Pancreas (tissue), 10 donors: ENCODE measurements around the gene CDKN2B. TPM values are rescaled to one million over a fixed set of nuclear protein-coding genes. Genes with fewer than 3 reads are reported as not detected.

Source experiments
- ATAC-seq, 4 donors: fragments of 200-7000 bp; cut with Tn5 transposase; one replicate each; pipeline versions ENCODE4 v1.8.0 to v1.9.1; 2020; ENCODE audit warnings: mild to moderate bottlenecking in 4 of 4, moderate library complexity in 4 of 4
- DNase-seq, 6 donors: peaks; one replicate each; pipeline ENCODE4 v3.0.0-alpha.2; 2020
- FAIRE-seq: peaks from 2 replicates; lab custom pipeline; 2012; peaks lifted over from hg19 to GRCh38; lab: Jason Lieb, UNC
- H3K27ac ChIP-seq, 4 donors: fragments of 200-600 bp; sonication (generic); 1 replicate in 3 of 4; 2 replicates in 1 of 4; pipeline versions ENCODE4 v1.5.0 to v1.8.0; 2020
- H3K27me3 ChIP-seq, 4 donors: fragments of 200-600 bp; one replicate each; pipeline ENCODE4 v1.8.0; 2021
- H3K36me3 ChIP-seq, 3 donors: fragments of 200-600 bp; sonication (generic) in 1 of 3; one replicate each; pipeline versions ENCODE4 v1.5.0 to v1.8.0; 2020 to 2021
- H3K4me1 ChIP-seq, 3 donors: fragments of 200-600 bp; one replicate each; pipeline ENCODE4 v1.8.0; 2021
- H3K4me3 ChIP-seq, 4 donors: fragments of 200-600 bp; sonication (generic) in 2 of 4; one replicate each; pipeline versions ENCODE4 v1.5.0 to v1.8.0; 2020 to 2021
- H3K9me3 ChIP-seq, 4 donors: fragments of 200-600 bp; one replicate each; pipeline ENCODE4 v1.8.0; 2021
- WGBS, 2 donors: extraction: QIAGEN DNeasy Blood & Tissue Kit; methylation state at CpG; one replicate each; pipeline ENCODE4 v1.1.7; 2013; 5-methylcytosine and 5-hydroxymethylcytosine counted together
- intact Hi-C, 3 donors: fragments of 100-400 bp; cut with DNase I; formaldehyde crosslinking; loops; one replicate each; pipeline versions ENCODE4 v1.11.1 to v1.14.2; 2022
- polyA plus RNA-seq, 2 donors: library from polyadenylated mRNA; stranded (reverse); fragments of 200-250 nt; gene quantifications; one replicate each; pipeline ENCODE4 v1.2.3, GENCODE V29; 2013
- total RNA-seq, 6 donors: library from RNA; stranded (reverse); fragmentation: NEBNext Ultra II Directional in 4 of 6; extraction: Animal tissue kit (Norgen Biotek cat#: 25700) in 4 of 6; gene quantifications; one replicate each; pipeline versions ENCODE4 v1.2.1 to v1.2.4, GENCODE V29; 2021 to 2023
- TF ChIP-seq, protein P1 (sequence below), 4 donors: fragments of 200-600 bp; sonication (generic) in 3 of 4; IDR thresholded peaks; one replicate each; pipeline versions ENCODE4 v1.5.0 to v1.8.0; 2021; ENCODE audit warnings: antibody characterized with exemption in 4 of 4
- donor health status: healthy with polysubstance abuse.
- donor health status: DM: no; HTN: no; CAD: no; lungs with moderate emphysema.
- donor health status: DM: no; HTN: no; CAD: no.
- donor health status: control.
- donor health status: control.
- donor health status: Bipolar disorder and iron deficiency.
- donor health status: DM: yes; HTN: yes; CAD: no.
- donor health status: DM: no; HTN: no; CAD: no.
- donor health status: DM: no; HTN: no; CAD: no.
- donor health status: DM: yes; HTN: yes; CAD: no.

Gene CDKN2B
- total and polyA plus RNA-seq, 8 donors = 0.59 to 13.9 (median 2.1) TPM

DNA sequence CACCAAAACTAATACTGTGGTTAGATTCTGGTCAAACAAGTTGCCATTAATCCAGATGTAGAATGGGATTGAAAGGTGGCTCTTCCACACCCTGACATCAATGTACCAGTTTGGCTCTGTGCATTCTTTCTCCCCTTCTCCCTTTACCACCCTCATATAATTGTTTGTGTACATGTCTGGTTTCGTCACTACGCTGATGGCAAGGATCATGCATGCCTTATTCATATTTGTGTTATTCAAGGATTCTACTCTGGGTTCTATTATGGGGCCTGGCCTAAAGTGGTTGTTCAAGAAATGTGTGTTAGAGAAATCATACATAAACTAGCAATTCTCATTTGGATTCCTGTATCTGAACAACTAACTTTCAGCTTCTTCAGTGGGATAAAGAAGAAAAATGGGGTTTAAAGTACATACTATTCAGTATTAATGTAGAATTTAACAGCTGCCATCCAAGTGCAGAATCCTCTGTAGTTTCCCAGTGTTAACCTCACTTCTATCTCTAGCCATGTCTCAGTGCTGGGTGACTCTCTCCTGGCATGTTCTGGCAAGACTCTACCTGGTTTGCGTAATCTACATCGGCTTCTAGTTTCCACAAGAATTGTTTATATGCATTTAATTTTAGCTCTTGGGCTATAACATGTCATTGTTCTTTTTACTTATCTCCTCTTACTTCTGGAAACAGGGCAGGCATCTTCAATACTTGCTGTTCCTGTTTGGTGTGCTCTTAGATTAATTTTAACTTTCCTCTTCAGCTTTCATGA is 27.9 kb upstream of the CDKN2B start:
- ATAC-seq = no peak
- Histone ChIP-seq H3K36me3 (no peaks in the 10 kb centered on the region), H3K27me3 (no peaks in the 10 kb centered on the region), H3K27ac (no peak overlapping the region), H3K9me3 (no peaks in the 10 kb centered on the region), H3K4me1 (peaks cover 11 to 16% (median 13%) of the 10 kb centered on the region in 3 donors), H3K4me3 (no peak overlapping the region)
- no peak for FAIRE-seq
- intact Hi-C loops = loop anchor here in 2 of 3 donors (10.0 kb wide), 1 partner anchor 222 kb away; no protein-coding TSS in a partner anchor
- DNase-seq = no peak
- TF ChIP-seq, protein P1, sequence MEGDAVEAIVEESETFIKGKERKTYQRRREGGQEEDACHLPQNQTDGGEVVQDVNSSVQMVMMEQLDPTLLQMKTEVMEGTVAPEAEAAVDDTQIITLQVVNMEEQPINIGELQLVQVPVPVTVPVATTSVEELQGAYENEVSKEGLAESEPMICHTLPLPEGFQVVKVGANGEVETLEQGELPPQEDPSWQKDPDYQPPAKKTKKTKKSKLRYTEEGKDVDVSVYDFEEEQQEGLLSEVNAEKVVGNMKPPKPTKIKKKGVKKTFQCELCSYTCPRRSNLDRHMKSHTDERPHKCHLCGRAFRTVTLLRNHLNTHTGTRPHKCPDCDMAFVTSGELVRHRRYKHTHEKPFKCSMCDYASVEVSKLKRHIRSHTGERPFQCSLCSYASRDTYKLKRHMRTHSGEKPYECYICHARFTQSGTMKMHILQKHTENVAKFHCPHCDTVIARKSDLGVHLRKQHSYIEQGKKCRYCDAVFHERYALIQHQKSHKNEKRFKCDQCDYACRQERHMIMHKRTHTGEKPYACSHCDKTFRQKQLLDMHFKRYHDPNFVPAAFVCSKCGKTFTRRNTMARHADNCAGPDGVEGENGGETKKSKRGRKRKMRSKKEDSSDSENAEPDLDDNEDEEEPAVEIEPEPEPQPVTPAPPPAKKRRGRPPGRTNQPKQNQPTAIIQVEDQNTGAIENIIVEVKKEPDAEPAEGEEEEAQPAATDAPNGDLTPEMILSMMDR (IDR thresholded peaks at IDR 0.05) = no peak
- WGBS, 2 donors = 73 to 76% methylated on average over 4 of the region's 4 CpGs

DNA sequence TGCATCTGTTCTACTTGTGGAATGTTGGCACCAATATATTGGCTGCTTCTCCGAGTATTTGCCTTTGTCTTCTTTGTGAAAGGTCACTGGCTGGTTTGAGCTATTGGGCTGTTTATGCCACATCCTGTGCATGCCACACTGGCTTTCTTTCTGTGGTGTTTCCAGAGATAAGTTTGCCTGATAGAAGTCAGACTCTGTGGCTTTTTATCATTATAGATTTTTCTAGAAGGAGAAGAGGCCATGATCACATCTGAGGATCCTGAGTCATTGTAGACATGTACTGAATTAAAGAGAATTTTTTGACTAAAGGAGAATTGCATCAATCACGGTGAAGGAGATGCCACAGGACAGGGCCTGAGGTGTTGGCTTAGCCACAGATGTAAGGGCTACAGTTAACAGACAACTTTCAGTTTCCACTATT is 26.5 kb upstream of the CDKN2B start:
- no peak overlapping the region for H3K4me3 ChIP-seq
- no peak overlapping the region for H3K27ac ChIP-seq
- ATAC-seq (no peak), DNase-seq (no peak), FAIRE-seq (no peak)
- peaks cover 2 to 8% (median 6%) of the 10 kb centered on the region in 3 donors for H3K4me1 ChIP-seq
- no peaks in the 10 kb centered on the region for H3K27me3 ChIP-seq
- H3K9me3 ChIP-seq = no peaks in the 10 kb centered on the region
- TF ChIP-seq, protein P1 (IDR thresholded peaks at IDR 0.05) = no peak
- no peaks in the 10 kb centered on the region for H3K36me3 ChIP-seq
- intact Hi-C loops = loop anchor here in 2 of 3 donors (10.0 kb wide), 1 partner anchor 221 kb away; no protein-coding TSS in a partner anchor
- 81 to 88% methylated on average over 2 of the region's 2 CpGs for WGBS, 2 donors

DNA sequence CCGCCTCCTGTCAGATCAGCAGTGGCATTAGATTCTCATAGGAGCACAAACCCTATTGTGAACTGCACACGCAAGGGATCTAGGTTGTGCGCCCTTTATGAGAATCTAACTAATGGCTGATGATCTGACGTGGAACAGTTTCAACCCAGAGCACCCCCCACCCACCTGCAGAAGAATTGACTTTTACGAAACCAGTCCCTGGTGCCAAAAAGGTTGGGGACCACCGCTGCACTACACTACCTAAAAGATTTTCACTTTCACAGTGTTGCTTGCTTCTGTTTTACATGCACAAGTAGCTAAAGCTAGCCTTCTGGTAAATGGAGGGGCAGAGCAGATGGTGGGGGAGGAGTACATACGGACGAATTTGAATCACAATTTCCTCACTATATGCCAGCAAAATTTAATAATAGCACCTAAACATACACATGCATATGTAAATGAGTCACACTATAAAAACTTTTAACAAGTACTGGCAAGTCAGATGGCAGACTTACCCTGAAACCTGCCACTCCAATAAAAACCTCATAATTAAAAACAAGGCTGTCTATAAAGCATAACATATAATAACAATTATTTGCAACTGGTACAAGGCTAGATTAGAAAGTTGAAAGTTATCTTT is 24.0 kb upstream of the CDKN2B start:
- DNase-seq = no peak
- no peak for FAIRE-seq
- Histone ChIP-seq H3K27ac (no peak overlapping the region), H3K4me1 (peaks cover under 1 to 8% (median 5%) of the 10 kb centered on the region in 3 donors), H3K36me3 (no peaks in the 10 kb centered on the region), H3K4me3 (no peak overlapping the region), H3K9me3 (no peaks in the 10 kb centered on the region), H3K27me3 (no peaks in the 10 kb centered on the region)
- ATAC-seq = no peak
- intact Hi-C loops = loop anchor here in 2 of 3 donors (10.0 kb wide), 1 partner anchor 218 kb away; no protein-coding TSS in a partner anchor
- 71 to 78% methylated on average over 8 of the region's 8 CpGs for WGBS, 2 donors
- TF ChIP-seq, protein P1 (IDR thresholded peaks at IDR 0.05) = no peak

DNA sequence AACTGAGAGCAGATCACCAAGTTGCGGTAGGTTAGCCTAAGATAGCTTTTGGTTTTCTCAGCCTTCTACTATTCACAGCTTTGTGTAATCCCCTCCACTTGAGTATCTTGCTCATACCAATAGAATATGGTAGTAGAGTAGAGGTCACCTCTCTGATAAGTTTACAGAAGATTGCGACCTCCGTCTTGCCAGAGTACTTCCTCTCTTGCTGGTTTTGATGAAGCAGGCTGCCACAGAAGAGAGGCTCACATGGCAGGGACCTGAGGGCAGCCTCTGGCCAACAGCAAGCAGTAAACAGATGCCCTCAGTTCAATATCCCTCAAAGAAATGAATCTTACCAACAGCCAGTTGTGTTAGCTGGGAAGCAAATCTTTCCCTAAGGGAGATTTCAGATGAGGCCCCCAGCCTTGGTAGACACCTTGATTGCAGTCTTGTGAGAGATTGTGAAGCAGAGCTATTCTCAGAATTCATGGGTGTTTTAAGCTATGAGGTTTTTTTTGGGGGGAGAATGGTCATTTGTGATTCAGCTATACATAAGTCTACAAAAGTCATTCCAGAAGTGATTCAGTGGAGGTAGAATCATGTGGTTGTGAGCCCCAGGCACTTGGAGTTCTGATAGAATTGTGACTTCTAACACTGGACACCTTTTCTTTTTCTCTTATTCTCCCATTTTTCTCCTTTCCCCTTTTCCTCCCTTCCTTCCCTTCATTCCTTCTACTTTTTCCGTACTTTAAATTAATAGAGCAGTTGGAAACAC is 22.7 kb upstream of the CDKN2B start:
- DNase-seq (no peak), FAIRE-seq (no peak), ATAC-seq (no peak)
- Histone ChIP-seq H3K9me3 (no peaks in the 10 kb centered on the region), H3K4me1 (peaks cover 0 to 8% (median 5%) of the 10 kb centered on the region in 3 donors), H3K36me3 (no peaks in the 10 kb centered on the region), H3K4me3 (no peak overlapping the region), H3K27ac (no peak overlapping the region), H3K27me3 (no peaks in the 10 kb centered on the region)
- intact Hi-C loops = loop anchor here in 2 of 3 donors (10.0 kb wide), 1 partner anchor 217 kb away; no protein-coding TSS in a partner anchor
- 81 to 82% methylated on average over 4 of the region's 4 CpGs for WGBS, 2 donors
- TF ChIP-seq, protein P1 (IDR thresholded peaks at IDR 0.05) = no peak
